Right lobe of liver (tissue), 6 donors: ENCODE results near the gene HOXA2. TPM values are rescaled to one million over a fixed set of nuclear protein-coding genes. Genes with fewer than 3 reads are reported as not detected.
A peak's percentile ranks its signal among the peaks of the same experiment; 100 is the strongest.

Experiments used
- ATAC-seq, 4 donors: fragments of 200-7000 bp; cut with Tn5 transposase; one replicate each; pipeline ENCODE4 v1.9.1; 2020; ENCODE audit warnings: mild to moderate bottlenecking in 4 of 4, moderate library complexity in 4 of 4
- DNase-seq, 3 donors: peaks; one replicate each; pipeline ENCODE4 v3.0.0-alpha.2; 2020
- H3K27ac ChIP-seq, 3 donors: fragments of 200-600 bp; one replicate each; pipeline ENCODE4 v1.8.0; 2022
- H3K27me3 ChIP-seq, 2 donors: fragments of 200-600 bp; one replicate each; pipeline ENCODE4 v1.8.0; 2022
- H3K36me3 ChIP-seq, 4 donors: fragments of 200-600 bp; sonication (generic) in 1 of 4; one replicate each; pipeline versions ENCODE4 v1.5.1 to v1.8.0; 2017 to 2022; ENCODE audit warnings: control low read depth in 1 of 4
- H3K4me1 ChIP-seq, 4 donors: fragments of 200-600 bp; sonication (generic) in 1 of 4; one replicate each; pipeline versions ENCODE4 v1.5.1 to v1.8.0; 2017 to 2022; ENCODE audit warnings: control low read depth in 1 of 4
- H3K4me3 ChIP-seq, 3 donors: fragments of 200-600 bp; one replicate each; pipeline ENCODE4 v1.8.0; 2022
- H3K9me3 ChIP-seq, 4 donors: fragments of 200-600 bp; sonication (generic) in 1 of 4; one replicate each; pipeline versions ENCODE4 v1.5.1 to v1.8.0; 2017 to 2022; ENCODE audit warnings: control low read depth in 1 of 4
- CTCF ChIP-seq, 4 donors: fragments of 200-600 bp in 3 of 4; fragments of 450-650 bp in 1 of 4; IDR thresholded peaks; one replicate each; pipeline versions ENCODE4 v1.5.1 to v1.8.0; 2016 to 2022; ENCODE audit warnings: antibody characterized with exemption in 4 of 4, mild to moderate bottlenecking in 2 of 4
- POLR2A ChIP-seq: fragments of 450-650 bp; IDR thresholded peaks from one replicate; pipeline ENCODE4 v1.6.1; 2017; ENCODE audit warnings: antibody characterized with exemption, mild to moderate bottlenecking
- WGBS: methylation state at CpG from one replicate; pipeline ENCODE4 v1.1.6; 2018; ENCODE audit warnings: low coverage, low lambda C conversion rate; ENCODE audit not compliant: insufficient coverage; ENCODE audit errors: missing lambda C conversion rate; 5-methylcytosine and 5-hydroxymethylcytosine counted together
- intact Hi-C, 2 donors: fragments of 100-400 bp; cut with DNase I; formaldehyde crosslinking; loops; one replicate each; pipeline versions ENCODE4 v1.11.2 to v1.14.1; 2022
- total RNA-seq, 6 experiments: library from RNA; depleted of rRNA in 2 of 6; stranded (reverse); fragments of >200 nt in 2 of 6; fragmentation: NEBNext Ultra II Directional in 3 of 6; extraction: Animal tissue kit (Norgen Biotek cat#: 25700) in 3 of 6; gene quantifications; one replicate each; pipeline versions ENCODE4 v1.1.0 to v1.2.4, GENCODE V29; 2016 to 2023
- donor health status: DM: no; HTN: yes; CAD: no.
- donor health status: DM: no; HTN: no; CAD: no.
- donor health status: DM: no; HTN: no; CAD: no.
- donor health status: DM: no; HTN: yes; CAD: no.
- donor health status: DM: no; HTN: yes; CAD: no.

HOXA2 gene
- total RNA-seq, 6 experiments from 2014 or later, result 0.16 to 0.19 (median 0.17) TPM; not detected in 3

GRCh38 chr7:27124096-27124901 is 21.8 kb upstream of the HOXA2 start:
- intact Hi-C loops, result no loop called here
- H3K27me3 ChIP-seq, result peaks cover 0 to 17% of the 10 kb centered on the region in 2 donors

GRCh38 chr7:27123477-27124053 is 21.1 kb upstream of the HOXA2 start:
- H3K4me3 ChIP-seq, result no peak overlapping the region
- no peak overlapping the region for H3K27ac ChIP-seq
- H3K36me3 ChIP-seq, result no peaks in the 10 kb centered on the region
- H3K9me3 ChIP-seq, result no peaks in the 10 kb centered on the region
- H3K4me1 ChIP-seq, result peaks cover 0 to 18% (median 3%) of the 10 kb centered on the region in 4 donors
- ATAC-seq (no peak), DNase-seq (peak in 1 of 3 donors; percentile 42)
- 47% methylated on average over 17 of the region's 26 CpGs for WGBS
- TF ChIP-seq CTCF (IDR thresholded peaks at IDR 0.05) (no peak), POLR2A (no peak)
- intact Hi-C loops, result no loop called here
- H3K27me3 ChIP-seq, result peaks cover 0 to 14% of the 10 kb centered on the region in 2 donors

More at GRCh38 chr7:27124096-27124901, 21.8 kb upstream of the HOXA2 start:
- WGBS, result 51% methylated on average over 26 of the region's 43 CpGs
- TF ChIP-seq POLR2A (no peak), CTCF (IDR thresholded peaks at IDR 0.05) (no peak)
- ATAC-seq (peak in 3 of 4 donors; percentile 22 to 53 (median 47)), DNase-seq (no peak)
- Histone ChIP-seq H3K4me3 (no peak overlapping the region), H3K4me1 (peaks cover 0 to 18% (median 3%) of the 10 kb centered on the region in 4 donors), H3K27ac (no peak overlapping the region), H3K36me3 (no peaks in the 10 kb centered on the region), H3K9me3 (no peaks in the 10 kb centered on the region)

- WGBS, result 27% methylated on average over 2 of the region's 14 CpGs
- DNase-seq, result no peak
- H3K9me3 ChIP-seq, result no peaks in the 10 kb centered on the region
Observed at GRCh38 chr7:27123007-27123476, 20.6 kb upstream of the HOXA2 start.

More at GRCh38 chr7:27123007-27123476, 20.6 kb upstream of the HOXA2 start:
- H3K27me3 ChIP-seq, result peaks cover 0 to 16% of the 10 kb centered on the region in 2 donors
- no peaks in the 10 kb centered on the region for H3K36me3 ChIP-seq
- TF ChIP-seq POLR2A (no peak), CTCF (IDR thresholded peaks at IDR 0.05) (no peak)
- no peak overlapping the region for H3K27ac ChIP-seq
- ATAC-seq, result no peak
- H3K4me3 ChIP-seq, result no peak overlapping the region
- intact Hi-C loops, result no loop called here
- peaks cover 0 to 18% (median 3%) of the 10 kb centered on the region in 4 donors for H3K4me1 ChIP-seq
